GM12865 (cell line): ENCODE measurements around the gene LIN28A.

ENCODE experiments used
- DNase-seq: peaks from one replicate; pipeline ENCODE4 v3.0.0; 2010; ENCODE audit warnings: low read depth
- H3K4me3 ChIP-seq: 2 replicates; pipeline ENCODE4 v1.5.1; 2011; ENCODE audit warnings: mild to moderate bottlenecking, low read depth, low read length, control low read depth
- TF ChIP-seq, protein P1 (sequence below): IDR thresholded peaks from 2 replicates; pipeline ENCODE4 v1.5.1; 2011; ENCODE audit warnings: low read length, control low read depth, low read depth, inconsistent platforms; ENCODE audit not compliant: insufficient read depth; ENCODE audit errors: missing control alignments

The LIN28A gene

DNA sequence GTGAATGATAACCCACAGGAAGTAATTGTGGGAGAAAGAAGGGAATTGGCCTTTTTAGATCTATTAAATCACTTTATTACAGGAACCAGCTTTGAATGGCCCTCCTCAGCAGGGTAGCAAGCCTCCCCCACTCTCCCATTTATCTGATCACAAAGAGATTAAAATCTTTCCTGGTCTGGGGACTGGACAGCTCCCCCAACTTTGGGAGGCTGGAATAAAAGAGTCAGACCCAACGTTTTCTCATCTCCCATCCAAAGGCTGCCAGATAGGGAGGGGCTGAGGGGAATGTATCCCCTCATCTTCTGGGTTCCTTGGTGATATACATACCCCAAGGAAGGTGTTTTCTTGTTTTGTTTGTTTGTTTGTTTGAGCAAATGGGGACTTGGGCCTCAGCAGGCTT, 2.4 kb downstream of the LIN28A start:
- no peak for DNase-seq
- TF ChIP-seq, protein P1, sequence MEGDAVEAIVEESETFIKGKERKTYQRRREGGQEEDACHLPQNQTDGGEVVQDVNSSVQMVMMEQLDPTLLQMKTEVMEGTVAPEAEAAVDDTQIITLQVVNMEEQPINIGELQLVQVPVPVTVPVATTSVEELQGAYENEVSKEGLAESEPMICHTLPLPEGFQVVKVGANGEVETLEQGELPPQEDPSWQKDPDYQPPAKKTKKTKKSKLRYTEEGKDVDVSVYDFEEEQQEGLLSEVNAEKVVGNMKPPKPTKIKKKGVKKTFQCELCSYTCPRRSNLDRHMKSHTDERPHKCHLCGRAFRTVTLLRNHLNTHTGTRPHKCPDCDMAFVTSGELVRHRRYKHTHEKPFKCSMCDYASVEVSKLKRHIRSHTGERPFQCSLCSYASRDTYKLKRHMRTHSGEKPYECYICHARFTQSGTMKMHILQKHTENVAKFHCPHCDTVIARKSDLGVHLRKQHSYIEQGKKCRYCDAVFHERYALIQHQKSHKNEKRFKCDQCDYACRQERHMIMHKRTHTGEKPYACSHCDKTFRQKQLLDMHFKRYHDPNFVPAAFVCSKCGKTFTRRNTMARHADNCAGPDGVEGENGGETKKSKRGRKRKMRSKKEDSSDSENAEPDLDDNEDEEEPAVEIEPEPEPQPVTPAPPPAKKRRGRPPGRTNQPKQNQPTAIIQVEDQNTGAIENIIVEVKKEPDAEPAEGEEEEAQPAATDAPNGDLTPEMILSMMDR = no peak
- no peak overlapping the region for H3K4me3 ChIP-seq

DNA sequence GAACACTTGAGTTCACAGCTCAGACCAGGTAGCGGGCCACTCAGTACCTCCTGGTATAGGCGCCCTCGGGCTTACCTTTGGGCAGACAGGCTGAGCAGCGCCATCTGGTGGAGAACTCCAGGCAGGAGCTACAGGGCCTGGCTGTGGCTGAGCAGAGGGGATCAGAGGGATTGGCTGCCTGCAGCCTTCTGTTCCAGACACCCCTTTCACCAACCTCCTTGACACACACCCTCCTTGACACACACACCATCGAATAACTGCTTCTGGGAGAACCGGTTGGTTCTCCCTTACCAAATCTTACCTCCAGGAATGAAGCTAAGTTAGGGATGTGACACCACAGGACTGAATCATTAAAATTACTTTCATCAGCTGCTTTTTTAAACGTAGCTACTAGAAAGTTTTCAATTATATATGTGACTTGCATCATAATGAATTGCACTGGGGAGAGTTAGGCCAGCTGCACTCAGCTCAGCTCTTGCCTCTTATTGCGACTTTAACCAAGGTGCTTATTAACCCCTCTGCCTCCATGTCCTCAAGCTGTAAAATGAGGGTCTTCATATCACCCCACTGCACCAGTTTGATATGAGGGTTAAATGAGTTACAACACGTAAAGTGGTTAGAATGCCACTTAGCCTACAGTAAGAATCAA, 6.6 kb downstream of the LIN28A start:
- TF ChIP-seq, protein P1 = peak; percentile 97
- DNase-seq = peak; percentile 86
- no peak overlapping the region for H3K4me3 ChIP-seq

DNA sequence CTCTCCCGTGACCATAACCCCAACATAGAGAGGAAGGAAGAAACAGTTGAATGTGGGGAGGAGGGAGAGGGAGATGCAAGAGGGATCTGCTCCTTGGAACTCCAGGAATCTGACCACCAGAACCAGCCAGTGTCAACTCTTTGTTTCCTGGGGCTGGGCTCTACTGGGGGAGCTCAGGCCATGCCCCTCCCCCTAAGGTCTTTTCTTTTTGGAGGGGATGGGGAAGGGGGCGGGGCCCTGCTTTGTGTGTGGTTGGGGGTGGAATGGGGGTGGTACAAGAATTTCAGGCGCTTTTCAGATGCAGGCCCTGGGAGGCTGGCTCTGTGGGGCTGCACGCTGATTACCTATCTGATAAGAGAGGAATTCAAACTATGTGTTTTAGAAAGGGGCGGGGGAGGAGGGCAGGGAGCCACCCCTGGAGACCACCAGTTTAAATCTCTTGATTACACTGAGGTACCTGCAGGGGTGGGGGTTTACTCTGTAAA, 8.3 kb downstream of the LIN28A start:
- no peak for DNase-seq
- no peak overlapping the region for H3K4me3 ChIP-seq

DNA sequence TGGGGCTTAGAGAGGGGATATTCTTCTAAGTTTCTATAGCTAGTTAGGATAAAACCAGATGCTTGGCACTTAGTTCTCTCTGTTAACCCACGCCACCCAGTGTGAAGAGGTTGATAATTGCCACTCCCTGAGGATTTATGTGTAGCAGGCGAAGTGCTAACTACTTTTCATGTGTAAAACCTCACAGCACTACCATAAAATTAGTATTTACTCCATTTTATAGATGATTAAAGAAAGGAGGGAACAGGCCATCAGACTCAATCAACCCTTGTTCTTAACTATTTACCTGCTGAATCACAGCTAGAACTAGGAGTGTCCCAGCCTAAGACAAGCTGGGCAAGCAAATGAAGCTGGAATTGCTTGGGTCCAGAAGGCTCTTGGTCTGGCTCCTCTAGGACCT, 8.9 kb downstream of the LIN28A start:
- H3K4me3 ChIP-seq = no peak overlapping the region
- DNase-seq = no peak
- TF ChIP-seq, protein P1 = no peak

More for the DNA sequence above, 8.3 kb downstream of the LIN28A start:
- TF ChIP-seq, protein P1 = no peak

DNA sequence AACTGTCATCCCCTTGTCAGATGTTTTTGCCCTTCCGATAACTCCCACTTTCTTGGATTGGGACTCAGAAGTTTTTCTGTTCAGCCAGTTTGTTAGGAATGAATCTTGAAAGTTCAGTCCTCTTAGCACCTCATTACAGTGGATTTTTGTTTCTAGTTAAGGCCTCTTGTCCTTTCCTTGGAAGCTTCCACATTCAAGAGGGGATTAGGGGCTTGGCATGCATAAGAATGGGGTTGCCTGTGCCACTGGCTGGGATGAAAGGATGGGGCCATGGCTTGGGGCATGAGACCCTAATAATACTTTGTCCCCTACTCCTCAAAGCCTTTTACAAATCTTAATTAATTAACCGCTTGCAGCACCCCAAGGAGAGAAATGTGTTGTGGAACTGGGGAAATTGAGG, 19.1 kb downstream of the LIN28A start:
- no peak for DNase-seq
- no peak overlapping the region for H3K4me3 ChIP-seq
- TF ChIP-seq, protein P1 = no peak

DNA sequence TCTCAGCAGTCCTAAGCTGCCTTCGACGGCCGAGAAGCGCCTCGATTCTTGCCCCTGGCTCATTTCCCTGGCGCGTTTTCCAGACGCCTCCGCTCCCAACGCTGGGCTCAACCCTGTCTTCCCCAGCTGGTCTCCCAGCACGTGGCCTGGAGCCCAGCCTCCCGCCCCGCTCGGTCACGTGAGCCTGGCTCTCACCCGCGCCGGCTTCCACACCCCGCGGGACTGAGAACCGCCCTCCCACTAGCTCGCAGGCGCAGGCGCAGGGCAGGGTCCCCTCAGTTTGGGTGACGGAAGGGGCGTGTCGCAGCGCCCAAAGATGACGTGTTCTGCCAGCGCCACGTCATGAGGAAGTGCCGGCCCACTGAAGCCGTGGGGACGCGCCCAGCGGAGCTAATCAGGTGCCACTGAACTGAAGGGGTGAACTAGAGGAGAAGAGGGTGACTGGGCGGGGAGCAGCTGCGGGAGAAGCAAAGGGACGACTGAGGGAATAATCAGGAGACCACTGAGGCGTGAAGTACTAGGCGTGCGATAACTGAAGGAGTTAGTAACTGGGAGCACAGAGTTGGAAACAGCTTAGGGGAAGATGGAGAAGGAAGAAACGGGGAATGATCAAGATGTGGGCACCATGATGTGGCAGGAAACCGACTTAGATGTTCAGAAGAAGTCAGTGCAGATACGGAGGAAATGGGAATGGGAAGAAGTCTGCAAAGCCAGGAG, 21.5 kb downstream of the LIN28A start, which contains the start of gene DHDDS:
Gene DHDDS (plus strand): TSS at position 343 of the 717 bp plus-strand sequence. CDS start 625 bp downstream, outside the sequence.
- TF ChIP-seq, protein P1 = no peak
- peak; percentile 98 for DNase-seq
- H3K4me3 ChIP-seq = peak within 1 kb of the TSS; percentile 85
